ENCODE results near the gene ZNF462. TPM values are rescaled to one million over a fixed set of nuclear protein-coding genes. Genes with fewer than 3 reads are reported as not detected.

The ZNF462 gene
- total RNA-seq, 1 experiment from 2014 or later, result 34.5 TPM

DNA sequence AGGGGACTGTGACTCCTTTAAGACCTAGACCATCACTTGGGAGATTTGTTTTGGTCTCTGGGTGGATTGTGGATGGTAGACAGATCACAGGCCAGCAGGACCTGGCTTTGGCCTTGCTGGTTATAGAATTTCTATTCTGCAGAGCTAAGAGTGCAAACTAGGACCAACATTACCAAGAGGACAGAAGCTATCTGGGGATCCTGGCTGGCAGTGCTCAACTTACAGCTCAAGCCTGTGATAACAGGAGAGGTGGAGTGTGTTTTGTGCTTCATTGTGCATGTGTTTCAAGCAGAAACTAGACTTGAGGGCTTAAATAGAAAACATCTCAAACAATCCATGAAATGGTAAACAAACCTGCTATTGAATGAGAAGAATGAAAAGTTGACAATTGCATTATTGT is 106.7 kb downstream of the ZNF462 start:
- Histone ChIP-seq H3K27me3 (replicated peaks; ENCODE audit: control insufficient read depth, insufficient read depth, low read length) (no peaks in the 10 kb centered on the region), H3K4me3 (ENCODE audit: low read depth, low read length) (no peak overlapping the region), H3K36me3 (ENCODE audit: control insufficient read depth, insufficient read depth, low read length) (no peaks in the 10 kb centered on the region; the same call in none of the 2 replicates), H3K9me3 (no peaks in the 10 kb centered on the region), H3K4me1 (peaks cover 7% of the 10 kb centered on the region; the same call in 1 of the 2 replicates)
- H3K27ac Mint-ChIP-seq (ENCODE audit: unreplicated experiment), result no peak overlapping the region
- ChIA-PET CTCF (no interaction called here), POLR2A (no interaction called here)
- H3K36me3 Mint-ChIP-seq (ENCODE audit: insufficient read depth, unreplicated experiment), result peaks cover 48% of the 10 kb centered on the region
- no peaks in the 10 kb centered on the region for H3K9me3 Mint-ChIP-seq (ENCODE audit: unreplicated experiment)
- TF ChIP-seq CTCF (IDR thresholded peaks at IDR 0.05; ENCODE audit: insufficient read depth in 1 of 2, low read depth in 1 of 2, low read length in 1 of 2, severe bottlenecking in 1 of 2, unreplicated experiment in 1 of 2), result no peak
- DNase-seq, result no peak
- peaks cover 20% of the 10 kb centered on the region for H3K4me1 Mint-ChIP-seq (ENCODE audit: low read depth, unreplicated experiment)
- no peak overlapping the region for H3K4me3 Mint-ChIP-seq (ENCODE audit: unreplicated experiment)
- intact Hi-C loops (cut with micrococcal nuclease; ENCODE audit: unreplicated experiment), result no loop called here
- no peaks in the 10 kb centered on the region for H3K27me3 Mint-ChIP-seq (ENCODE audit: insufficient read depth, unreplicated experiment)
- no TSS peak for BruUV-seq (replicated peaks)

GRCh38 chr9:106970219-106970975 is 107.4 kb downstream of the ZNF462 start:
- intact Hi-C loops (cut with micrococcal nuclease; ENCODE audit: unreplicated experiment), result no loop called here
- Histone ChIP-seq H3K36me3 (ENCODE audit: control insufficient read depth, insufficient read depth, low read length) (no peaks in the 10 kb centered on the region; the same call in none of the 2 replicates), H3K4me3 (ENCODE audit: low read depth, low read length) (no peak overlapping the region), H3K9me3 (no peaks in the 10 kb centered on the region), H3K4me1 (peaks cover 7% of the 10 kb centered on the region; the same call in 1 of the 2 replicates), H3K27me3 (replicated peaks; ENCODE audit: control insufficient read depth, insufficient read depth, low read length) (no peaks in the 10 kb centered on the region)
- DNase-seq, result no peak
- no peaks in the 10 kb centered on the region for H3K27me3 Mint-ChIP-seq (ENCODE audit: insufficient read depth, unreplicated experiment)
- H3K27ac Mint-ChIP-seq (ENCODE audit: unreplicated experiment), result no peak overlapping the region
- no TSS peak for BruUV-seq (replicated peaks)
- H3K36me3 Mint-ChIP-seq (ENCODE audit: insufficient read depth, unreplicated experiment), result peaks cover 41% of the 10 kb centered on the region
- H3K4me1 Mint-ChIP-seq (ENCODE audit: low read depth, unreplicated experiment), result peaks cover 20% of the 10 kb centered on the region
- H3K4me3 Mint-ChIP-seq (ENCODE audit: unreplicated experiment), result no peak overlapping the region
- H3K9me3 Mint-ChIP-seq (ENCODE audit: unreplicated experiment), result no peaks in the 10 kb centered on the region
- no peak for TF ChIP-seq CTCF (IDR thresholded peaks at IDR 0.05; ENCODE audit: insufficient read depth in 1 of 2, low read depth in 1 of 2, low read length in 1 of 2, severe bottlenecking in 1 of 2, unreplicated experiment in 1 of 2)
- ChIA-PET POLR2A (no interaction called here), CTCF (no interaction called here)

DNA sequence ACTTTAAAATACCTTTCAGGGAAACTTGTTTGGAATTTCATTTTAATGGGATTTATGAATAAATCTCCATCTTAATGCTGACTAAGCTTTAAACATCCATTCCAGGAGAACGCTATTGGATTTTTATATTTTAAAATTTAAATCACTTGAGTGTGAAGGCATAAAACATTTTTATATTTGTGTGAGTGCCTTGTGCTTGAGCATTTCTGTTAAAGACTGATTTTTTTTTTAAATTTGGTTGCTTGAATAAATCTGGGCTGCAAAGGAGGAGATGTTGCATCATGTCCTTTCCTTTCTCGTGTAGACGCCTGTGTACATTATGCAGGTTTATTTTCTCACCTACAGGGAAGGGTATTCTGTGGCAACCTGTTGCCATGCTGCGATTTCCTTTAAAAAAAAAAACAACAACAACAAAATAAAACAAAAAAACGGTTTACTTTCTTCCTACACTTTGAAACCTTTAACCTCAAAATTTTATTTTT is 108.1 kb downstream of the ZNF462 start:
- H3K27me3 ChIP-seq (replicated peaks; ENCODE audit: control insufficient read depth, insufficient read depth, low read length), result no peaks in the 10 kb centered on the region
- Mint-ChIP-seq H3K27me3 (ENCODE audit: insufficient read depth, unreplicated experiment) (no peaks in the 10 kb centered on the region), H3K4me1 (ENCODE audit: low read depth, unreplicated experiment) (peaks cover 19% of the 10 kb centered on the region), H3K4me3 (ENCODE audit: unreplicated experiment) (no peak overlapping the region), H3K27ac (ENCODE audit: unreplicated experiment) (no peak overlapping the region), H3K36me3 (ENCODE audit: insufficient read depth, unreplicated experiment) (peaks cover 39% of the 10 kb centered on the region), H3K9me3 (ENCODE audit: unreplicated experiment) (no peaks in the 10 kb centered on the region)
- H3K9me3 ChIP-seq, result no peaks in the 10 kb centered on the region
- H3K4me1 ChIP-seq, result peaks cover 7% of the 10 kb centered on the region; the same call in 1 of the 2 replicates
- TF ChIP-seq CTCF (IDR thresholded peaks at IDR 0.05; ENCODE audit: insufficient read depth in 1 of 2, low read depth in 1 of 2, low read length in 1 of 2, severe bottlenecking in 1 of 2, unreplicated experiment in 1 of 2), result no peak
- DNase-seq, result no peak
- no peaks in the 10 kb centered on the region; the same call in none of the 2 replicates for H3K36me3 ChIP-seq (ENCODE audit: control insufficient read depth, insufficient read depth, low read length)
- no peak overlapping the region for H3K4me3 ChIP-seq (ENCODE audit: low read depth, low read length)
- ChIA-PET POLR2A (no interaction called here), CTCF (no interaction called here)
- intact Hi-C loops (cut with micrococcal nuclease; ENCODE audit: unreplicated experiment), result no loop called here
- BruUV-seq (replicated peaks), result no TSS peak

Measured in Caco-2 (cell line).